ENCODE measurements around the gene GPR157.
A peak's percentile ranks its signal among the peaks of the same experiment; 100 is the strongest.
"Not testable (repeated sequence)": the region's sequence is repeated elsewhere in the genome, so short reads cannot be mapped to it uniquely, and the experiment has no call there.

The GPR157 gene

DNA sequence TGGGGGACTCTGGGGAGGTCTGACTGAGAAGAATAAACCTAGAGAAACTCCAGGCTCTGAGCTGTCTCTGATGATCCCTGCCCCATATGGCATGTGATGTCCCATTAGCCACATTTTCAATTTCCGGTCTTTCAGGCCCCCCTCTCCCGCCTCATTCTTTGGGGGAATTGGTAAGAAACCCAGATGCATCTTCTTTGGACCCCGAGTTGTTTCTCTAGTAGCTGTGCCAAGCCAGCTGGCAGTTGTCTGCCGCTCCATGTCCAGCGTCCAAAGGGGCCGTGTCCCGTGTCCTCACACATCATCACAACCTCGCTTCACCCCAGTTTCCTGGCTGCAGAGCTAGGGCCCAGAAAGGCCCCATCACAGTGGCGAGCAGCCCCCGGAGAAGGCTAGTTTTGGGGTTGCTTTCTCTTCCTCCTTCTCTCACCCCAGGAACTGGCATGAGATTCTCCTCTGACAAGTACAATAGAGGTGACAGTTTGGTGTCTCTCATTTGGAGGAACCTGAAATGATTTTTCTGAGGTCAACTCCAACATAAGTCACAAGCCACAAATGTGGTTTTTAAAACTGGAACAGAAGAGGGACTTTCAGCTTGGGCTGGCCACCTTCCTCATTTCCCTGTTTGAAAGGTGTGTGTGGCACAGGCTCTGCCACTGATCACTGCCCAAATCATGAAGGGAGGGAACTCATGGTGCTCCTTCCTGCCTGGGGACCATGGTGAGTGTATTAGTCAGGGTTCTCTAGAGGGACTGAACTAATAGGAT, 6.4 kb upstream of the GPR157 start:
- no peak overlapping the region for H3K4me3 ChIP-seq (replicated peaks in 1 of 2; ENCODE audit: low read depth in 2 of 2, low read length in 2 of 2)
- TF ChIP-seq, protein P1, sequence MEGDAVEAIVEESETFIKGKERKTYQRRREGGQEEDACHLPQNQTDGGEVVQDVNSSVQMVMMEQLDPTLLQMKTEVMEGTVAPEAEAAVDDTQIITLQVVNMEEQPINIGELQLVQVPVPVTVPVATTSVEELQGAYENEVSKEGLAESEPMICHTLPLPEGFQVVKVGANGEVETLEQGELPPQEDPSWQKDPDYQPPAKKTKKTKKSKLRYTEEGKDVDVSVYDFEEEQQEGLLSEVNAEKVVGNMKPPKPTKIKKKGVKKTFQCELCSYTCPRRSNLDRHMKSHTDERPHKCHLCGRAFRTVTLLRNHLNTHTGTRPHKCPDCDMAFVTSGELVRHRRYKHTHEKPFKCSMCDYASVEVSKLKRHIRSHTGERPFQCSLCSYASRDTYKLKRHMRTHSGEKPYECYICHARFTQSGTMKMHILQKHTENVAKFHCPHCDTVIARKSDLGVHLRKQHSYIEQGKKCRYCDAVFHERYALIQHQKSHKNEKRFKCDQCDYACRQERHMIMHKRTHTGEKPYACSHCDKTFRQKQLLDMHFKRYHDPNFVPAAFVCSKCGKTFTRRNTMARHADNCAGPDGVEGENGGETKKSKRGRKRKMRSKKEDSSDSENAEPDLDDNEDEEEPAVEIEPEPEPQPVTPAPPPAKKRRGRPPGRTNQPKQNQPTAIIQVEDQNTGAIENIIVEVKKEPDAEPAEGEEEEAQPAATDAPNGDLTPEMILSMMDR (IDR thresholded peaks at IDR 0.05; ENCODE audit: low read depth, low read length) = no peak
- no peak for DNase-seq (ENCODE audit: low read depth in 2 of 2)

GRCh38 chr1:9133870-9134585, 5.1 kb upstream of the GPR157 start:
- H3K4me3 ChIP-seq (replicated peaks in 1 of 2; ENCODE audit: low read depth in 2 of 2, low read length in 2 of 2) = no peak overlapping the region
- TF ChIP-seq, protein P1 (IDR thresholded peaks at IDR 0.05; ENCODE audit: low read depth, low read length) = no peak
- DNase-seq (ENCODE audit: low read depth in 2 of 2) = no peak

DNA sequence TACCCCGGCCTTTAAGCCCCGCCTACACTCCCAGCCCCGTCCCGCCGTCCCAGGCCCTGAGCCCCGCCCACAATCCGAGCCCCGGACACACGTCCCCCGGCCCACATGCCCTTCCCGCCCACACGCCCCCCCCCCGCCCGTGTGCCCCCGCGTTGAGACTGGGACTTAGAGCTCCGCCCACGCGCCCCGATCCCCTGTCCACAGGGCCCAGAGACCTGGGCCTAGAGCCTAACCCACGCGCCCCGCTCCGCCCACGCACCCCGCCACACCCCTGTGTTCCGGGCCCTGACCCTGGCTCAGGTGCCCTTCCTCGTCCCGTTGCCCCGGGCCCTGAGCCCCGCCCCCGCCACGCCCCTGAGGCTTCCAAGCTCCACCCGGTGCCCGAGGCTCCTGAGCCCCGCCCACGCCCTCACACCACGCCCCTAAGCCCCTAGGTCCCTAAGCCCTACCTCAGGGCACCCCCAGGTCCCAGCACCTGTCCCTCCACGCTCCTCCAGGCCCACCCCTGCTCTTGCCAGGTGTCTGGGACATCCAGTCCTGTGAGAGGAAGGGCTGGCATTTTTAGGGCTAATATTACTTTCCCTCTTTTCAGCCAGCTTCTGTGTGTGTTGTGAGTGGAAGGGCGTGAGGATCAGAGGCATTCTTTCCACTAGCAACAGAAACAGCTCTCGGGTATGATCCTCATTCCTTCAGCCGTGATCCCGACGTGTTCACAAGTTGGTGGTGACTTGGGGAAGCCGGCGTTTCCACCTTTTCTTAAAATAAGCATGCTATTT, 552 bp upstream of the GPR157 start:
- H3K4me3 ChIP-seq (replicated peaks in 1 of 2; ENCODE audit: low read depth in 2 of 2, low read length in 2 of 2) = peak overlapping the region; percentile 51 to 54
- TF ChIP-seq, protein P1 (IDR thresholded peaks at IDR 0.05; ENCODE audit: low read depth, low read length) = no peak
- DNase-seq (ENCODE audit: low read depth in 2 of 2) = peak; percentile 55

- no peak for DNase-seq (ENCODE audit: low read depth in 2 of 2)
- TF ChIP-seq, protein P1 (IDR thresholded peaks at IDR 0.05; ENCODE audit: low read depth, low read length) = no peak
- H3K4me3 ChIP-seq (replicated peaks in 1 of 2; ENCODE audit: low read depth in 2 of 2, low read length in 2 of 2) = peak overlapping the region; percentile 51 to 61
Observed at GRCh38 chr1:9128166-9128519, 759 bp downstream of the GPR157 start.

DNA sequence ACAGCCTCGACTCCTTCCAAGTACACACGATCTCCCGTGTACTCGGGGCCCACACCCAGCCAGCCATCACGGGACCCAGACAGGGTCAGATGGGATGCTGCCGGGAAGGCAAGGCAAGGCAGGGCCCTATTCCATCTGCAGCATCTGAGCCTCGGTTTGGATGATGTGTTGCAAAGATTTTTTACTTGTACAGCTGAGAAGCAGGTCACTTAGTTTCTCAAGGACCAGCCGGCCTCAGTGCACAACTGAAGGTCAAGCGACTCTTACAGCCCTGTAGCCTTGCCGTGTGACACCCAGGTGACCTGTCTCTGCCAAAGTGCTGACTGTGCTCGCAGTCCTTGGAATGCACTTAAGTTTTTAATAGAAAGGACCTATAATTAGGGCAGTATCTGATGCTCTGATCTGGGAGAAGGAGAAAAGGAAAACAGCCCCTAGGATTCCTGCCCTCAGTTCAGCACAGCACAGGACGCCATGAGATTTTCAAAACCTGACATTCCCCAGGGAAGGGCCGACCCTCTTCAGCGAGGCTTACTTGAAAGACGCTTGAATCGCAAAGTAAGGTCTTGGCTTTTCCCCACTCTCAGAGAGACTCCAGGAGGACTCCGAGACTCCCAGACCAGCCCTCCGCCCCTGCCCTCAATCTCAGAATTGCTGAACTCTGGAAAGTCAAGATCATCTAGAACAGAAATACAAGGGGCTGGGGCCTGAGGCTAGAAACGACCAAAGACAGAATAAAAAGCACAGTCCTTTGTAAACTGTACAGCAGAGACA, 1.3 kb downstream of the GPR157 start:
- TF ChIP-seq, protein P1 (IDR thresholded peaks at IDR 0.05; ENCODE audit: low read depth, low read length) = no peak
- DNase-seq (ENCODE audit: low read depth in 2 of 2) = peak in 1 of 2 donors; percentile 22
- peak overlapping the region; percentile 51 to 61 for H3K4me3 ChIP-seq (replicated peaks in 1 of 2; ENCODE audit: low read depth in 2 of 2, low read length in 2 of 2)

DNA sequence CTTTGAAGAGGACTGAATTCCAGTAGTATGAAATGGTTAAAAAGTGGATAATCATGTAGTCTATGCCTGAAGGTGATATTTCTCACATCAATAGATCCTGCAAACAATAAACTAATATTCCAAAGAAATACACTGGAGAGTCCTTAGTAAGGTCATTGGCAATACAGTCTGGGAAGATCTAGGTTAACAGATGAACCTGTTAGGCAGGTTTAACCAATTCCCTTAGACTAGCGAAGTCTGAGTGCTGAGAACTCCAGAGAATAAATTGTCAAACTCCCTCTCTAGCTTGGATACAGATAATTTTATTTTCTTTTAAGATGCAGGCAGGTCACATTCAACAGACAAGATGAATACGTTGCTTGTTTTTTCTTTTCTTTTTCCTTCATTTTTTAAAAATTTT, 2.4 kb downstream of the GPR157 start:
- TF ChIP-seq, protein P1 (IDR thresholded peaks at IDR 0.05; ENCODE audit: low read depth, low read length) = no peak
- no peak for DNase-seq (ENCODE audit: low read depth in 2 of 2)
- H3K4me3 ChIP-seq (replicated peaks in 1 of 2; ENCODE audit: low read depth in 2 of 2, low read length in 2 of 2) = no peak overlapping the region

GRCh38 chr1:9125847-9126246, 3.1 kb downstream of the GPR157 start:
- DNase-seq (ENCODE audit: low read depth in 2 of 2) = not testable (repeated sequence)

More at GRCh38 chr1:9125847-9126246, 3.1 kb downstream of the GPR157 start:
- H3K4me3 ChIP-seq (replicated peaks in 1 of 2; ENCODE audit: low read depth in 2 of 2, low read length in 2 of 2) = not testable (repeated sequence)
